ENCODE results near the gene HDLBP. TPM values are rescaled to one million over a fixed set of nuclear protein-coding genes. Genes with fewer than 3 reads are reported as not detected.

HDLBP gene
- total RNA-seq, 1 donor from 2014 or later = 805 TPM

- Histone ChIP-seq H3K27me3 (ENCODE audit: control insufficient read depth, insufficient read depth, low read length) (no peaks in the 10 kb centered on the region), H3K36me3 (ENCODE audit: control insufficient read depth, insufficient read depth, low read length) (no peaks in the 10 kb centered on the region), H3K4me3 (ENCODE audit: low read depth, low read length) (no peak overlapping the region)
- DNase-seq (ENCODE audit: low read depth) (no peak), FAIRE-seq (no peak)
- TF ChIP-seq CTCF (IDR thresholded peaks at IDR 0.05; ENCODE audit: insufficient read depth, low read length, severe bottlenecking) = no peak
These were observed 130.6 kb downstream of the HDLBP start for GRCh38 chr2:241184901-241185300.

- Histone ChIP-seq H3K4me3 (ENCODE audit: low read depth, low read length) (no peak overlapping the region), H3K36me3 (ENCODE audit: control insufficient read depth, insufficient read depth, low read length) (no peaks in the 10 kb centered on the region), H3K27me3 (ENCODE audit: control insufficient read depth, insufficient read depth, low read length) (no peaks in the 10 kb centered on the region)
- TF ChIP-seq CTCF (IDR thresholded peaks at IDR 0.05; ENCODE audit: insufficient read depth, low read length, severe bottlenecking) = no peak
- FAIRE-seq = no peak
- no peak for DNase-seq (ENCODE audit: low read depth)
These were observed 132.3 kb downstream of the HDLBP start for GRCh38 chr2:241183221-241183620.

GRCh38 chr2:241182531-241183133 lies 132.8 kb downstream of the HDLBP start:
- no peak for TF ChIP-seq CTCF (IDR thresholded peaks at IDR 0.05; ENCODE audit: insufficient read depth, low read length, severe bottlenecking)
- no peaks in the 10 kb centered on the region for H3K27me3 ChIP-seq (ENCODE audit: control insufficient read depth, insufficient read depth, low read length)
- peaks cover 2% of the 10 kb centered on the region for H3K36me3 ChIP-seq (ENCODE audit: control insufficient read depth, insufficient read depth, low read length)
- peak; percentile 75 for FAIRE-seq
- DNase-seq (ENCODE audit: low read depth) = no peak
- no peak overlapping the region for H3K4me3 ChIP-seq (ENCODE audit: low read depth, low read length)

GRCh38 chr2:241182126-241182525 lies 133.3 kb downstream of the HDLBP start:
- H3K36me3 ChIP-seq (ENCODE audit: control insufficient read depth, insufficient read depth, low read length) = peaks cover 2% of the 10 kb centered on the region
- no peak for TF ChIP-seq CTCF (IDR thresholded peaks at IDR 0.05; ENCODE audit: insufficient read depth, low read length, severe bottlenecking)
- no peak for FAIRE-seq

GRCh38 chr2:241180495-241180894 lies 135.0 kb downstream of the HDLBP start:
- no peak for TF ChIP-seq CTCF (IDR thresholded peaks at IDR 0.05; ENCODE audit: insufficient read depth, low read length, severe bottlenecking)
- no peak for DNase-seq (ENCODE audit: low read depth)
- FAIRE-seq = no peak
- Histone ChIP-seq H3K4me3 (ENCODE audit: low read depth, low read length) (no peak overlapping the region), H3K27me3 (ENCODE audit: control insufficient read depth, insufficient read depth, low read length) (no peaks in the 10 kb centered on the region), H3K36me3 (ENCODE audit: control insufficient read depth, insufficient read depth, low read length) (peaks cover 2% of the 10 kb centered on the region)

More at GRCh38 chr2:241182126-241182525, 133.3 kb downstream of the HDLBP start:
- DNase-seq (ENCODE audit: low read depth) = no peak
- Histone ChIP-seq H3K27me3 (ENCODE audit: control insufficient read depth, insufficient read depth, low read length) (no peaks in the 10 kb centered on the region), H3K4me3 (ENCODE audit: low read depth, low read length) (no peak overlapping the region)

GRCh38 chr2:241179899-241180298 lies 135.6 kb downstream of the HDLBP start:
- FAIRE-seq = no peak
- no peaks in the 10 kb centered on the region for H3K27me3 ChIP-seq (ENCODE audit: control insufficient read depth, insufficient read depth, low read length)
- no peak for DNase-seq (ENCODE audit: low read depth)
- H3K36me3 ChIP-seq (ENCODE audit: control insufficient read depth, insufficient read depth, low read length) = peaks cover 2% of the 10 kb centered on the region
- H3K4me3 ChIP-seq (ENCODE audit: low read depth, low read length) = no peak overlapping the region
- TF ChIP-seq CTCF (IDR thresholded peaks at IDR 0.05; ENCODE audit: insufficient read depth, low read length, severe bottlenecking) = no peak

Measured in bronchial epithelial cell (primary cell).